G401 (cell line): Measurements from ENCODE around the gene FRYL. TPM values are rescaled to one million over a fixed set of nuclear protein-coding genes. Genes with fewer than 3 reads are reported as not detected.
"Not testable (repeated sequence)": the region's sequence is repeated elsewhere in the genome, so short reads cannot be mapped to it uniquely, and the experiment has no call there.

ENCODE experiments used
- DNase-seq: peaks from one replicate; pipeline ENCODE4 v3.0.0-alpha.2; 2015; ENCODE audit warnings: low spot score
- in situ Hi-C: cut with HindIII; loops from 2 replicates; pipeline ENCODE4 v1.10.0; 2016; ENCODE audit warnings: low sequenced_read_pairs, mixed read lengths
- total RNA-seq: library from RNA; depleted of rRNA; stranded (reverse); fragments of >200 nt; shearing (Covaris generic); gene quantifications from 2 replicates; pipeline ENCODE4 v1.2.3, GENCODE V29; 2014

The FRYL gene
- total RNA-seq, 1 experiment from 2014 or later: 15.5 TPM

DNA sequence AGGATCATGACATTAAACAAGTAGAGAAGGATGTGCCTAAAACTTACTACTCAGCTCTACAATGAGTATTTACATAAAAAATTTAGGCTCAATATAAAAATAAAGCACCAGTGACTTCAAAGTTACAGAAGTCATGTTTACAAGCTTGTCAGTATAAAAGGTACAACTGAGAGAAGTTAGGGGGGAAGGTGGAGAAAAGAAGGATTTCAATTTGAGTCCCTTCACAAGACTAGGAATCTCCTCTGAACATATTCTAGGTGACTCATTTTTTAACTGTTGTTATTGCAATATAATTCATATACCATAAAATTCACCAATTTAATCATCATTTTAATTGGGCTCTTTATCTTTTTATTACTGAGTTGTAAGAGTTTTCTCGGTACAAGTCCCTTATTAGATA is 26.9 kb downstream of the FRYL start:
- in situ Hi-C loops: no loop called here
- DNase-seq: no peak

DNA sequence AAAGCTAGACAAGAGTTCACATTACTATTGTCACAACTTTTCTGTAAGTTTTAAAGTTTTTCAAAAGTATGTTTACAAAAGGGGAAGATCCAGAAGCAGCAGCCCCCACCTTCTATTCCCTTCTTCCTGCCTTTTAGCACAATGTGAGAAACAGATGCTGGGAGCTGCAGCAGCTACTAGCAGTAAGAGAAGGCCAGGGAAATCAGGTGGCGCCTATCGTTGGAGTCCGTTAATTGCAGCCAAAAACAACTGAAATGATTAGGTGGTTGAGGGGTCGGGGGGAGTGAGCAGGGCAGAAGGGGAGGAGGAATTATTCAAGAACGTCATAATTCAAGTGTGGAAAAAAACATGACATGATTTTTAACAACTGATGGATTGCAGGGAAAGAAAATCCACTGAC is 27.4 kb downstream of the FRYL start:
- in situ Hi-C loops: no loop called here
- no peak for DNase-seq

DNA sequence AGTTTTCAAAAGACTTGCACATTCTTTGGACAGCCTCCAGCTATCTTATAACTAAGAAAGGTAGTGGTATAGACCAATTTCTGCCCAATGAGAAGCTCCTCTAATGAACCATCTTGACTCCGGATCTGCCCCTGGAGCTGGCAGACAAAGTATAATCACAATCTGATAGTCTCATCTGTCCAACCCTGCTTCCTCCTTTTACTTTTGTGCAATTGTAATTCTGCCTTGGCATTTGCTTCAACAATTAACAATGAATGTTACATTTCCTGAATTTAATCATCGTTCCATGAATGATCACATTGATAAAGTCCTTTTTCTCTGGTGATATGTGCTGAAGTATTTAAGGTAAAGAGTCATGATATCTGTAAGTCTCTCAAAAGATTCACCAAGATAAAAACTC is 27.8 kb downstream of the FRYL start:
- in situ Hi-C loops: no loop called here
- no peak for DNase-seq

DNA sequence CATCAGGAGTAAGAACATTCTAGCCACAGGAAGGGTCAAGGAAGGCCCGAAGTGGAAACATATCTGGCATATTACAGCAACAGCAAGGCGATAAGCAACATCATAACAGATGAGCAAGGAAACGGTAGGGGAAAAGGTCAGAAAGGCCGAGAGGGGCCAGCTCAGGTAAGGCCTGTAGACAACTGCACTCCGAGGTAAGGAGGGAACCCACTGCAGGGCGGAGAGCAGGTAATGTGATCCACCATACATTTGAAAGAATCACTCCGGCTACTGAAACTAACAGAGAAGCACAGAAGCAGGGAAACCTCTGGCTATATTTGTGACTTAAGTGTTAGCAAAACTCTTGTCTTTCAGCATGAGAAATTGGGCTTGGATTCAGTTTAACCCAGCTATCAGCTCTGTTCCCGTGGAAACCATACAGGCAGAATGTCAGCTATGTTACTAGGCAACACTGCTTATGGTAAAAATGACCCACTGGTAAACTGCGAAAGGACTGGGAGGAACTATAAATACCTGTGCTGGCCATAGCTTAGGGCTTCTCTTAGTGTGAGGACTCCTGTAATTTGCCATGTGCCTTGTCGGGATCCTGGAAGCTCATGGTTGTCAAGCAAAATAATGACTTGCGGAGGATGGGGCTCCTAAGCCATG is 31.0 kb downstream of the FRYL start:
- DNase-seq: no peak
- in situ Hi-C loops: no loop called here

DNA sequence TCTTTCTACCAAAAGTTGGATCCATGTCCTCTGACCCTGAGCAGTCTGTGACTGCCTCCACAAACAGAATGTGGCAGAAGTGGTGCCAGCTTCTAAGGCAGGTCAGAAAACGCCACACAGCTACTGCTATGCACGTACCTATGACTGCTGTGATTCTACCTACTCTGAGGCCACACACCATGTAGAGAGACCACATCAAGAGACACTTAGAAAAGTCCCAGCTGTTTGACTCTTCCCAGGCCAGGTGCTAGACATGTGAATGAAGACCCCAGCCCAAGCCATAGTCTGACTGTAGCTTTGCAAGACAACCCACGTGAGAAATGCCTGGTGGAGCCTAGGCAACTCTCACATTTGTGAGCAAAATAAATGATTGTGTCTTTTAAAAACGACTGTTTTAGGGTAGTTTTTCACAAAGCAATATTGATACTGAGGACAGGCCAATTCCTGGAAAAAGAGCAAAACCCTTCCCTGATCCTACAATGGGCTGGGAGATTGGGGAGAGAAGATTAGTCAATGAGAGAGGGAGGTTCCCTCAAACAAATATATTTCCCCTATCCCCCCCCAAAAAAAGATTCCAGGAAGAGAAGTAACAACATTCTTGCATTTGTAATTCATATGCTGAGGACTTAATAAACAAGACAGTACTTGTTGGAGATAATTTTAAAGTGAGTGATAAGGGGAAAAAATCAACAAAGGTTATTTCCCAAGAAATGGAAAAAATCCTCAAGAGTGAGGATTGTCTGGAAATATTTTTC is 33.3 kb downstream of the FRYL start:
- in situ Hi-C loops: no loop called here
- no peak for DNase-seq

DNA sequence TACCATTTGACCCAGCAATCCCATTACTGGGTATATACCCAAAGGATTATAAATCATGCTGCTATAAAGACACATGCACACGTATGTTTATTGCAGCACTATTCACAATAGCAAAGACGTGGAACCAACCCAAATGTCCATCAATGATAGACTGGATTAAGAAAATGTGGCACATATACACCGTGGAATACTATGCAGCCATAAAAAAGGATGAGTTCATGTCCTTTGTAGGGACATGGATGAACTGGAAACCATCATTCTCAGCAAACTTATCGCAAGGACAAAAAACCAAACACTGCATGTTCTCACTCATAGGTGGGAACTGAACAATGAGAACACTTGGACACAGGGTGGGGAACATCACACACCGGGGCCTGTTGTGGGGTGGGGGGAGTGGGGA is 34.9 kb downstream of the FRYL start:
- DNase-seq, in situ Hi-C loops: not testable (repeated sequence)

DNA sequence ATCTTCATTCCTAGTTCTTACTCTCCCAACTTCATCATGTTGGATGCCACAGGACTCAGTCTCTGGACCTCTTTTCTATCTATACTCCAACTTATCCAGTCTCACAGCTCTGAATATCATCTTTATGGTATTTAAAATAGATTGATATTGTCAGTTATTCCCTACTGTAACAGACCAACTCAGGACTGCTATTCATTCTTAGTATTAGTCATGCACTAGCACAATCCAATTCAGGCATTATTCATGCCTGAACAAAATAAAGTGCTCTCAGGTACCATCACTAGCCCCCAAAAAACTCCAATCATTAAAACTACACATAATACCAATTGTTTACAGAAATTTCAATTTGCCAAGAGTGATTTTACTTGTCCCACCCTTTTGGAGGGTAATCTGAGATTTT is 37.7 kb downstream of the FRYL start:
- in situ Hi-C loops: no loop called here
- DNase-seq: no peak

DNA sequence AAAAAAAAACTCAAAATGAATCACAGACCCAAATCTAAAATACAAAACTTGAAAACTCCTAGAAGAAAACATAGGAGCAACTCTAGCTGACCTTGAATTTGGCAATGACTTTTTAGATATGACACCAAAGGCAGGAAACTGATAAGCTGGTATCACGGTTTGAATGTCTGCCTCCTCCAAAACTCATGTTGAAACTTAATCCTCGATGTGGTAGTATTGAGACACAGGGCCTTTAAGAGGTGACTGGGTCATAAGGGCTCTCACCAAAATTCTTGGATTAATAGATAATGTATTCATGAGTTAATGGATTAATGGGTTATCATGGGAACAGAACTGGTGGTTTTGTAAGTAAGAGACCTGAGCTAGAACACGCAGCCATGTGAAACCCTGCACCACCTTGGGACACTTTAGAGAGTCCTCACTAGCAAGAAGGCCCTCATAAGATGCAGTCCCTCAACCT is 40.5 kb downstream of the FRYL start:
- DNase-seq: no peak
- in situ Hi-C loops: no loop called here

DNA sequence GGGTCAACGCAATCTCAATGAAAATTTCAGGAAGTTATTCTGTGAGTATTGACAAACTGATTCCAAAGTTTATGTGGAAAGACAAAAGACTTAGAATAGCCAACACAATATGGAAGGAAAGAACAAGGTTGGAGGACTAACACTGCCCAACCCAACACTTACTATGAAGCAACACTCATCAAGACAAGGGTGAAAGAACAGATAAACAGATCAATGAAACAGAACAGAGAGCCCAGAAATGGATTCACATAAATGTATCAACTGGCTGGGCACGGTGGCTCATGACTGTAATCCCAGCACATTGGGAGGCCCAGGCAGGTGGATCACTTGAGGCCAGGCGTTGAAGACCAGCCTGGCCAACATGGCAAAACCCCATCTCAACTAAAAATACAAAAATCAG is 41.2 kb downstream of the FRYL start:
- in situ Hi-C loops: no loop called here

DNA sequence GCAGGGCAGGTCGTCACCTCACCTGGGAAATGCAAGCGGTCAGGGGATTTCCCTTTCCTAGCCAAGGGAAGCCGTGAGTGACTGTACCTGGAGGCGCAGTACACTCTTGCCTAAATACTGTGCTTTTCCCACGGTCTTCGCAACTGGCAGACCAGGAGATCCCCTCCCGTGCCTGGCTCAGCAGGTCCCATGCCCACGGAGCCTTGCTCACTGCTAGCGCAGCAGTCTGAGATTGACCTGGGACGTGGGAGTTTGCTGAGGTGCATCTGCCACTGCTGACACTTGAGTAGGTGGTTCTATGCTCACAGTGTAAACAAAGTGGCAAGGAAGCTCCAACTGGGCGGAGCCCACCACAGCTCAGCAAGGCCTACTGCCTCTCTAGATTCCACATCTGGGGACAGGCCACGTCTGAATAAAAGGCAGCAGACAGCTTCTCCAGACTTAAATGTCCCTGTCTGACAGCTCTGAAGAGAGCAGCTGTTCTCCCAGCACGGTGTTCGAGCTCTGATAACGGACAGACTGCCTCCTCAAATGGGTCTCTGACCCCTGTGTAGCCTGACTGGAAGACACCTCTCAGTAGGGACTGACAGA is 51.1 kb downstream of the FRYL start:
- DNase-seq, in situ Hi-C loops: not testable (repeated sequence)

More for the DNA sequence above, 41.2 kb downstream of the FRYL start:
- DNase-seq: no peak

DNA sequence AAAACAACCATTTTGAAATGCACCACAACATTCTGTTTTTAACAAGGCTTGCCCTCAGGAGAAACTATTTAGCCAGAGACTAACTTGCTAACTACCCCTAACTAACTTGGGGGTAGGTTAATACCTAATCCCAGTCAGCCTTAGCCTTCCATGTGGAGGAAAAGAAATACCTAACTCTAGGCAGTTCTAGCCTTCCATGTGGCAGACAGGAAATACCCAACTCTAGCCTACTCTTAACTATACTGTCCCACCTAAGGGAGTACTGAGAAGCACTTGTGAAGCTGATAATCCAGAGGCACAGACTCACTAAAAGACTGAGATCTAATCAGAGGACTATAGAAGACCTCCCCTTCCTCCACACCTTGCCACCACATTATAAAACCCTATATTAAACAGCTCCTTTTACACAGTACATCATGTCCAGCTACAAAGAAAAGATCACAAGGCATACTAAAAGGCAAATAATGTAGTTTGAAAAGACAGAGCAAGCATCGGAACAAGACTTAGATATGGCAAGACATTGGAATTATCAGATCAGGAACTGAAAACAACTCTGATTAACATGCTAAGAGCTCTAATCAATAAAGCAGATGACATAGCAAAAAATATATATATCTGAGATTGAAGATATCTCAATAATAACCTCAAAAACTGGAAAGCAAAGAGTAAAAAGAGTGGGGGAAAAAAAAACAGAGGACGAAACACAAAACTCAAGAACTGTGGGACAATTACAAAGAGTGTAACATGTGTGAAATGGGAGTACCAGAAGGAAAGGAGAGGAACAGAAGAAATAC is 52.2 kb downstream of the FRYL start:
- DNase-seq: no peak
- in situ Hi-C loops: no loop called here

DNA sequence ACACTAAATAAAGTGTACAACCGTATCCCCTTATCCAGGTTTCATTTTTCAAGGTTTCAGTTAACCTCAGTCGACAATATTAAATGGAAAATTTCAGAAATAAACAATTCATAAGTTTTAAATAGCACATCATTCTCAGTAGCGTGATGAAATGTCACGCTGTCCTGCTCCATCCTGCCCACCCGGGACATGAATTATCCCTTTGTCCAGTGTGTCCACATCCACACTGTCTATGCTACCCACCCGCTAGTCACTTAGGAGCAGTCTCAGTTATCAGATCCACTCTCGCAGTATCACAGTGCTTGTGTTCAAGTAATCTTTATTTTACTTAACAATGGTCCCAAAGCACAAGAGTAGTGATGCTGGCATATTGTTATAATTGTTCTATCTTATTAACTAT is 54.7 kb downstream of the FRYL start:
- DNase-seq: no peak
- in situ Hi-C loops: no loop called here

DNA sequence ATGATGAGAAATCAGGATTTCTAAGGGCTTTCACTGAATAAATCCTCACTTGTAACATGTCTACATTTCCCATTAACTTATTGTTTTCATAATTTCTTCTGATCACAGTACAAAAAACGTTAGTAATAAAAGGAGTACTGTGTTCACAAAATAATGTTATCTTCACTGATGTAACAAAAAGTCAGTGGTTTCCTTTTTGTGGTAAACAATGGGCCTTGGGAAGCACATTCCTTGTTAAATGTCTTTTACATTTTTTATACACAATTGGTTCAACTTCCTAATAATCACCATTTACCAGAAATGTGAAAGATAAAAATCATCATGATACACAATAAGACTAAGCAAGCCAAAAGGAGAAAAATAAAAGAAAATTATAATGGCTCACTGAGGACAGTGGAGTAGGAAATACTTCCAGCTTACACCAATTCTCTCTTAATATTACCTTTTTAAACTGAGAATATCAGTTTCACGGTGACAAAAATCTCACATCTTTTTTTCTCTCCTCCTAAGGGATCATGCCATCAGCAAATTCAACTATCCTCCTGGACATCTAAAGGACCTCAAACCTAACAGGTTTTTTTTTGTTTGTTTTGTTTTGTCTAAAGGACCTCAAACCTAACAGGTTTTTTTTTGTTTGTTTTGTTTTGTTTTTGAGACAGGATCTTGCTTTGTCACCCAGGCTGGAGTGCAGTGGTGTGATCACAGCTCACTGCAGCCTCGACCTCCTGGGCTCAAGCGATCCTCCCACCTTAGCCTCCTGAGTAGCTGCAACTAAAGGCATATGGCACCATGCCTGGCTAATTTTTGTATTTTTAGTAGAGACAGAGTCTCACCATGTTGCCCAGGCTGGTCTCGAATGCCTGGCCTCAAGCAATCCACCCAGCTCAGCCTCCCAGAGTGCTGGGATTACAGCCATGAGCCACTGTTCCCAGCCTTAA is 57.3 kb downstream of the FRYL start:
- DNase-seq: no peak
- in situ Hi-C loops: no loop called here

DNA sequence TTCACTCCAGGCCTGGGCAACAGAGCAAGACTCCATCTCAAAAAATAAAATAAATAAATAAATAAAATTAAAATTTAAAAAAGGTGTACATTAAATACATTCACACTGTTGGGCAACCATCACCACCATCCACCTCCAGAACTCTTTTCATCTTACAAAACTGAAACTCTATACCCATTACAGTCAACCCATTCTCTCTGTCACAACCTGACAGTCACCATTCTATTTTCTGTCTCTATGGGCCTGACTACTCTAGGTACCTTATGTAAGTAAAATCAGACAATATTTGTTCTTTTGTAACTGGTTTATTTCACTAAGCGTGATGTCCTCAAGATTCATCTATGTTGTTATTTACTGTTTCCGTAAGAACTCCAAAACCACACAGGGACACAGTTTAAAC is 59.6 kb downstream of the FRYL start:
- in situ Hi-C loops: no loop called here

DNA sequence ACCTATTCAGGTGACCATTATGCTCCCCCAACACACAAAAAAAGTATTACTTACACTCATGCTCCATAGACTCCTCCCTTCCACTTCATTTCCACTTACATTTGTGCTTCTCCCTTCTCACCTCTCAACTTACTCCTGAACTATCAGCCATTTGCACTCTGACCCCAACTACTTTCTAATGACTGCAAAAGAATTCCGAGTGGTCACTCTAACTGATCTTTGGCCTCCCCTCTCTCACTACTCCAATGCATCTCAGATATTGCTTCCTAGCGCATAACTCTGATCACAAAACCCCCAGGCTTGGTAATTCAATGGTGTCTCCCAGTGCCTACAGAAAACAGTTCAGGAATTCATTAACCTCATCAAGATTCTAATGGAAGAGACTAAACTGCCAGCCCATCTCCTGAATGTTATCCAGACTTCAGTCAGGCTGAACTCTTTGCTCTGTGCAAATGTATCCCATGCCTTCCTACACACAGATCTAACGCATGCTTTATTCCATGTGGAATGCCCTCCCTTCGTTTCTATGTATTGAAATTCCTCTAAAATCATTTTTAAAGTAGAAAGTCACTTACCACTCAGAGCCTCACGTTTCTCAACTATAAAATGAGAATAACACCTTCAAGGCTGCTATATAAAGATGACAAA is 61.1 kb downstream of the FRYL start:
- DNase-seq: no peak
- in situ Hi-C loops: no loop called here

More for the DNA sequence above, 59.6 kb downstream of the FRYL start:
- no peak for DNase-seq

DNA sequence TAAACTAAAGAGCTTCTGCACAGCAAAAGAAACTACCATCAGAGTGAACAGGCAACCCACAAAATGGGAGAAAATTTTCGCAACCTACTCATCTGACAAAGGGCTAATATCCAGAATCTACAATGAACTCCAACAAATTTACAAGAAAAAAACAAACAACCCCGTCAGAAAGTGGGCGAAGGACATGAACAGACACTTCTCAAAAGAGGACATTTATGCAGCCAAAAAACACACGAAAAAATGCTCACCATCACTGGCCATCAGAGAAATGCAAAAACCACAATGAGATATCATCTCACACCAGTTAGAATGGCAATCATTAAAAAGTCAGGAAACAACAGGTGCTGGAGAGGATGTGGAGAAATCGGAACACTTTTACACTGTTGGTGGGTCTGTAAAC is 63.8 kb downstream of the FRYL start:
- in situ Hi-C loops, DNase-seq: not testable (repeated sequence)

DNA sequence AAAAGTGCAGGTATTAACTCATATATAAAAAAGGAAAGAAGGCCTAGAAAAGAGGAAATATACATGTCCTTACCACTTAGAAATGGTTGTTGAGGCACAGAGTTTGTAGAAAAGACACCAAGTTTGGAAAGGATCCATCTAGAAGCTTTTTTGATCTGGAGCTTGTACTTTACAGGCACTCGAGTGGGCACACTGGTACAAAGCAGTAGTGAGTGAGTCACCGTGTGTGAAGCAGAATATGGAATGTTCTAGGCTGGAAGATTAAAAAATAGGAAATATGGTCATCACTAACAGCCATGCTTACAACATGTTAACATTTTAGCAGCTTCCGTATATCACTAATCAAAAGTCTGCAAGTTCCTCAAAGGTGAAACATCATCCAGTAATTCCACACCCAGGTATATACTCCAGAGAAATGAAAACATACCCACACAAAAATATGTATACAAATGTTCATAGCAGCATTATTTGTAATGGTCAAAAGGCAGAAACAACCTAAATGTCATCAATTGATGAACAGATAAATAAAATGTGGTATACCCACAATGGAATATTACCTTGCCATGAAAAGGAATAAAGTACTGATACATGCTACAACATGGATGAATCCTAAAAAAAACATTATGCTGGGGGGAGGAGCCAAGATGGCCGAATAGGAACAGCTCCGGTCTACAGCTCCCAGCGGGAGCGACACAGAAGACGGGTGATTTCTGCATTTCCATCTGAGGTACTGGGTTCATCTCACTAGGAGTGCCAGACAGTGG is 69.5 kb downstream of the FRYL start:
- in situ Hi-C loops: no loop called here
- DNase-seq: no peak

DNA sequence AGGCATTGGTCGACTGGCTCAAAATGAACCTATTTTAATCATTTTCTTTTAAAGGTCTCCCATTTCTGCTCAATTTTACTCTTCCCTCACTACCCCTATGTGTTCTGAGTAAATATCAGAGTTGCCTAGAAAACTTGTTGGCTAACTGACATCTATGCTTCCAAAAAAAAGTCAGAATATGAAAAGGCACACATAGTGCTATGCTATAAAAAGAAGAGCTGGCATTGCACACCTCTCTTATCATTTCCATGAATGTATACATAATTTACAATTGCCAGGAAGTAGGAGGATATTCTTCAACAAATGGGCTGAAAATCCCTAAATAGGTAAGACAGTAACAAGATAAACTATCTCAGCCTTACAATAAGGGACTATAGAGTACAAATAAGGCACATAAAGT is 70.2 kb downstream of the FRYL start:
- in situ Hi-C loops: no loop called here
- no peak for DNase-seq
